K562 (cell line): ENCODE measurements around the gene PPAN. TPM values are rescaled to one million over a fixed set of nuclear protein-coding genes. Genes with fewer than 3 reads are reported as not detected.
A peak's percentile ranks its signal among the peaks of the same experiment; 100 is the strongest.

ENCODE experiments used
- E2F3 ChIP-seq: fragments of 250-450 bp; sonication (Bioruptor Pico); IDR thresholded peaks from 2 replicates; pipeline ENCODE4 v1.4.0; 2020; ENCODE audit warnings: mild to moderate bottlenecking
- HNRNPL ChIP-seq: fragments of 200-400 bp; formaldehyde crosslinking; IDR thresholded peaks from 2 replicates; pipeline ENCODE4 v1.6.1; 2017; ENCODE audit warnings: low read depth, mild to moderate bottlenecking, low read length
- MBD2 ChIP-seq: sonication (generic); IDR thresholded peaks from 2 replicates; pipeline ENCODE4 v1.6.1; 2016; ENCODE audit warnings: low read depth, borderline replicate concordance
- MCM5 ChIP-seq: fragments of 450-650 bp; IDR thresholded peaks from 2 replicates; pipeline ENCODE4 v1.6.1; 2016; ENCODE audit warnings: low read depth
- PKNOX1 ChIP-seq: fragments of 450-650 bp; IDR thresholded peaks from 2 replicates; pipeline ENCODE4 v1.6.1; 2016
- RAD51 ChIP-seq: fragments of 450-650 bp; IDR thresholded peaks from 2 replicates; pipeline ENCODE4 v1.7.1; 2016; ENCODE audit warnings: low read depth, mild to moderate bottlenecking, borderline replicate concordance
- RBFOX2 ChIP-seq: fragments of 200-400 bp; formaldehyde crosslinking; IDR thresholded peaks from 2 replicates; pipeline ENCODE4 v1.6.1; 2017; ENCODE audit warnings: low read depth, mild to moderate bottlenecking, low read length, moderate library complexity
- RBM34 ChIP-seq: fragments of 200-400 bp; formaldehyde crosslinking; IDR thresholded peaks from 2 replicates; pipeline ENCODE4 v1.6.1; 2018; ENCODE audit warnings: low read length, borderline replicate concordance; ENCODE audit not compliant: insufficient read depth
- STAT6 ChIP-seq: sonication (generic); formaldehyde crosslinking; IDR thresholded peaks from 2 replicates; pipeline ENCODE4 v1.8.1; 2023; ENCODE audit warnings: mild to moderate bottlenecking, missing genetic modification reagents
- ZNF3 ChIP-seq: fragments of 250-450 bp; sonication (Bioruptor Pico); IDR thresholded peaks from 2 replicates; pipeline ENCODE4 v1.5.0; 2021; ENCODE audit warnings: mild to moderate bottlenecking, moderate library complexity
- polyA plus RNA-seq, 8 experiments: library from polyadenylated mRNA; depleted of rRNA in 4 of 8; stranded (reverse) in 5 of 8; unstranded in 3 of 8; fragments of >200 nt; fragmentation: Nextera tagmentation in 2 of 8; fragmentation: Illumina TruSeq in 1 of 8; extraction: Ambion mirVana in 2 of 8; extraction: Trizol in 1 of 8; gene quantifications; 2 replicates each; pipeline versions ENCODE4 v1.2.1 to v1.2.3, GENCODE V29; 2011 to 2014; ENCODE audit warnings: inconsistent platforms in 1 of 8, missing spikeins in 1 of 8
- total RNA-seq, 7 experiments: library from RNA; depleted of rRNA in 6 of 7; stranded (reverse); fragments of >200 nt in 6 of 7; fragmentation: Illumina TruSeq in 2 of 7; extraction: Trizol in 2 of 7; gene quantifications; 2 replicates each; pipeline versions ENCODE4 v1.2.1 to v1.2.3, GENCODE V29; 2011 to 2021; ENCODE audit warnings: low replicate concordance in 1 of 7
- TF ChIP-seq, protein P1 (sequence below): IDR thresholded peaks from 3 replicates; pipeline ENCODE4 v1.6.1; 2011; ENCODE audit warnings: borderline replicate concordance, mild to moderate bottlenecking, moderate library complexity; ENCODE audit not compliant: insufficient read length; ENCODE audit errors: extremely low read depth
- TF ChIP-seq, protein P2 (sequence below): fragments of 250-450 bp; sonication (Bioruptor Pico); IDR thresholded peaks from 2 replicates; pipeline ENCODE4 v1.9.0; 2021; ENCODE audit warnings: mild to moderate bottlenecking, inconsistent platforms

The PPAN gene
- total and polyA plus RNA-seq, 9 of the 15 experiments (the other 6 are each of a cell fraction or from before 2014, with no cell fraction given) = 2.2 to 129 (median 59.1) TPM

- TF ChIP-seq MBD2 (peak; percentile 74; the same call in 1 of the 2 replicates), RAD51 (no peak), STAT6 (CRISPR knock-in tag) (0 out of 2 replicates have a peak, but pooled peaks have one; percentile 62), E2F3 (no peak), MCM5 (no peak), ZNF3 (CRISPR knock-in tag) (no peak), RBM34 (no peak), RBFOX2 (peak; percentile 95), PKNOX1 (peak; percentile 63), HNRNPL (peak; percentile 68; the same call in 1 of the 2 replicates)
- TF ChIP-seq, protein P1, sequence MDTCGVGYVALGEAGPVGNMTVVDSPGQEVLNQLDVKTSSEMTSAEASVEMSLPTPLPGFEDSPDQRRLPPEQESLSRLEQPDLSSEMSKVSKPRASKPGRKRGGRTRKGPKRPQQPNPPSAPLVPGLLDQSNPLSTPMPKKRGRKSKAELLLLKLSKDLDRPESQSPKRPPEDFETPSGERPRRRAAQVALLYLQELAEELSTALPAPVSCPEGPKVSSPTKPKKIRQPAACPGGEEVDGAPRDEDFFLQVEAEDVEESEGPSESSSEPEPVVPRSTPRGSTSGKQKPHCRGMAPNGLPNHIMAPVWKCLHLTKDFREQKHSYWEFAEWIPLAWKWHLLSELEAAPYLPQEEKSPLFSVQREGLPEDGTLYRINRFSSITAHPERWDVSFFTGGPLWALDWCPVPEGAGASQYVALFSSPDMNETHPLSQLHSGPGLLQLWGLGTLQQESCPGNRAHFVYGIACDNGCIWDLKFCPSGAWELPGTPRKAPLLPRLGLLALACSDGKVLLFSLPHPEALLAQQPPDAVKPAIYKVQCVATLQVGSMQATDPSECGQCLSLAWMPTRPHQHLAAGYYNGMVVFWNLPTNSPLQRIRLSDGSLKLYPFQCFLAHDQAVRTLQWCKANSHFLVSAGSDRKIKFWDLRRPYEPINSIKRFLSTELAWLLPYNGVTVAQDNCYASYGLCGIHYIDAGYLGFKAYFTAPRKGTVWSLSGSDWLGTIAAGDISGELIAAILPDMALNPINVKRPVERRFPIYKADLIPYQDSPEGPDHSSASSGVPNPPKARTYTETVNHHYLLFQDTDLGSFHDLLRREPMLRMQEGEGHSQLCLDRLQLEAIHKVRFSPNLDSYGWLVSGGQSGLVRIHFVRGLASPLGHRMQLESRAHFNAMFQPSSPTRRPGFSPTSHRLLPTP = peak; percentile 92
- TF ChIP-seq, protein P2, sequence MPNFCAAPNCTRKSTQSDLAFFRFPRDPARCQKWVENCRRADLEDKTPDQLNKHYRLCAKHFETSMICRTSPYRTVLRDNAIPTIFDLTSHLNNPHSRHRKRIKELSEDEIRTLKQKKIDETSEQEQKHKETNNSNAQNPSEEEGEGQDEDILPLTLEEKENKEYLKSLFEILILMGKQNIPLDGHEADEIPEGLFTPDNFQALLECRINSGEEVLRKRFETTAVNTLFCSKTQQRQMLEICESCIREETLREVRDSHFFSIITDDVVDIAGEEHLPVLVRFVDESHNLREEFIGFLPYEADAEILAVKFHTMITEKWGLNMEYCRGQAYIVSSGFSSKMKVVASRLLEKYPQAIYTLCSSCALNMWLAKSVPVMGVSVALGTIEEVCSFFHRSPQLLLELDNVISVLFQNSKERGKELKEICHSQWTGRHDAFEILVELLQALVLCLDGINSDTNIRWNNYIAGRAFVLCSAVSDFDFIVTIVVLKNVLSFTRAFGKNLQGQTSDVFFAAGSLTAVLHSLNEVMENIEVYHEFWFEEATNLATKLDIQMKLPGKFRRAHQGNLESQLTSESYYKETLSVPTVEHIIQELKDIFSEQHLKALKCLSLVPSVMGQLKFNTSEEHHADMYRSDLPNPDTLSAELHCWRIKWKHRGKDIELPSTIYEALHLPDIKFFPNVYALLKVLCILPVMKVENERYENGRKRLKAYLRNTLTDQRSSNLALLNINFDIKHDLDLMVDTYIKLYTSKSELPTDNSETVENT (CRISPR knock-in tag) = peak; percentile 89
Measured at GRCh38 chr19:10106100-10106936, at the start of gene PPAN (continued).
